Loucy (cell line): Measurements from ENCODE around the gene MARCHF4.

Experiments
- H2AFZ ChIP-seq: fragments of 200-600 bp; sonication (generic); 2 replicates; pipeline ENCODE4 v1.6.0; 2016; ENCODE audit warnings: antibody characterized with exemption, mild to moderate bottlenecking, low read length, moderate library complexity
- H3F3A ChIP-seq: fragments of 200-600 bp; 2 replicates; pipeline ENCODE4 v1.6.0; 2016; ENCODE audit warnings: antibody characterized with exemption, low read depth, mild to moderate bottlenecking
- H3K27me3 ChIP-seq: fragments of 200-600 bp; sonication (generic); 2 replicates; pipeline ENCODE4 v1.6.1; 2014; ENCODE audit warnings: low read length, mild to moderate bottlenecking; ENCODE audit not compliant: insufficient read depth, poor library complexity, severe bottlenecking
- H3K36me3 ChIP-seq: fragments of 200-600 bp; sonication (generic); 2 replicates; pipeline ENCODE4 v1.6.1; 2016; ENCODE audit warnings: low read length; ENCODE audit not compliant: insufficient read depth
- H3K4me1 ChIP-seq: fragments of 200-600 bp; sonication (generic); 2 replicates; pipeline ENCODE4 v1.5.1; 2014; ENCODE audit warnings: low read length, mild to moderate bottlenecking; ENCODE audit not compliant: insufficient read depth, poor library complexity, severe bottlenecking
- H3K4me2 ChIP-seq: fragments of 200-600 bp; sonication (generic); 2 replicates; pipeline ENCODE4 v1.6.0; 2014; ENCODE audit warnings: antibody characterized with exemption, low read length, low read depth, mild to moderate bottlenecking; ENCODE audit not compliant: poor library complexity, severe bottlenecking
- H3K4me3 ChIP-seq: fragments of 200-600 bp; sonication (generic); 2 replicates; pipeline ENCODE4 v1.5.1; 2014; ENCODE audit warnings: low read length, mild to moderate bottlenecking, mixed read lengths; ENCODE audit not compliant: poor library complexity, severe bottlenecking
- H3K79me2 ChIP-seq: fragments of 200-600 bp; sonication (generic); 2 replicates; pipeline ENCODE4 v1.6.1; 2014; ENCODE audit warnings: low read length; ENCODE audit not compliant: insufficient read depth
- H3K9ac ChIP-seq: fragments of 200-600 bp; sonication (generic); 2 replicates; pipeline ENCODE4 v1.6.0; 2014; ENCODE audit warnings: mild to moderate bottlenecking, low read depth, low read length, moderate library complexity; ENCODE audit not compliant: poor library complexity, severe bottlenecking
- H3K9me2 ChIP-seq: fragments of 200-600 bp; sonication (generic); replicated peaks from 2 replicates; pipeline ENCODE4 v1.6.1; 2016; ENCODE audit warnings: low read depth, low read length, mixed read lengths
- H3K9me3 ChIP-seq: fragments of 200-600 bp; sonication (generic); 2 replicates; pipeline ENCODE4 v1.6.1; 2014; ENCODE audit warnings: mild to moderate bottlenecking, antibody characterized with exemption, low read length, low read depth; ENCODE audit not compliant: insufficient read depth
- H4K20me1 ChIP-seq: fragments of 200-600 bp; sonication (generic); 2 replicates; pipeline ENCODE4 v1.6.0; 2014; ENCODE audit warnings: antibody characterized with exemption, low read length, mild to moderate bottlenecking; ENCODE audit not compliant: insufficient read depth, poor library complexity, severe bottlenecking
- EZH2phosphoT487 ChIP-seq: fragments of 200-600 bp; IDR thresholded peaks from 2 replicates; pipeline ENCODE4 v1.6.1; 2018; ENCODE audit warnings: antibody characterized with exemption, mild to moderate bottlenecking, moderate library complexity, borderline replicate concordance
- TF ChIP-seq, protein P1 (sequence below): fragments of 200-600 bp; sonication (generic); conservative IDR thresholded peaks from 2 replicates; pipeline ENCODE4 v1.5.1; 2014; ENCODE audit warnings: mild to moderate bottlenecking, antibody characterized with exemption, low read length

MARCHF4 gene

DNA sequence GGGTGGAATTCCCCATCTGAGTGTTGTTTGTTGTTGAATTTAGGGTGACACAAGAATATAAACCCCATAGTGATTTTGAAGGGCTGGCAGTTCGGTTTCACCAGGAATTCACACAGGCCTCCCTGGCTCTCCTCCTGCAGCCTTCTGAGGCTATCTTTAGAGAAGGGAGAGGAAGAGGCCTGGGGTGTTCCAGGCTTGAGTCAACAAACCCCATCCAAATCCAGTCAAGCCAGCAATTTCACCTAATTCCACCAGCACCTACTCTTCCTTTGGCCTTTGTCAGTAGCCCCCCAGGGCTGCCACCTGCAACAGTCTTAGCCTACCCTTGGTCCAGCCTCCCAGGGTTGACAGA, 32.0 kb downstream of the MARCHF4 start:
- Histone ChIP-seq H3F3A (no peaks in the 10 kb centered on the region), H3K79me2 (no peaks in the 10 kb centered on the region), H3K4me3 (no peak overlapping the region), H3K9me3 (no peaks in the 10 kb centered on the region), H3K9me2 (no peaks in the 10 kb centered on the region), H3K9ac (peak overlapping the region; percentile 25), H3K27me3 (no peaks in the 10 kb centered on the region), H3K4me1 (peaks cover 55% of the 10 kb centered on the region), H4K20me1 (no peaks in the 10 kb centered on the region), H3K36me3 (no peaks in the 10 kb centered on the region), H2AFZ (peak overlapping the region; percentile 16; the same call in 1 of the 2 replicates), H3K4me2 (no peak overlapping the region)
- TF ChIP-seq, protein P1, sequence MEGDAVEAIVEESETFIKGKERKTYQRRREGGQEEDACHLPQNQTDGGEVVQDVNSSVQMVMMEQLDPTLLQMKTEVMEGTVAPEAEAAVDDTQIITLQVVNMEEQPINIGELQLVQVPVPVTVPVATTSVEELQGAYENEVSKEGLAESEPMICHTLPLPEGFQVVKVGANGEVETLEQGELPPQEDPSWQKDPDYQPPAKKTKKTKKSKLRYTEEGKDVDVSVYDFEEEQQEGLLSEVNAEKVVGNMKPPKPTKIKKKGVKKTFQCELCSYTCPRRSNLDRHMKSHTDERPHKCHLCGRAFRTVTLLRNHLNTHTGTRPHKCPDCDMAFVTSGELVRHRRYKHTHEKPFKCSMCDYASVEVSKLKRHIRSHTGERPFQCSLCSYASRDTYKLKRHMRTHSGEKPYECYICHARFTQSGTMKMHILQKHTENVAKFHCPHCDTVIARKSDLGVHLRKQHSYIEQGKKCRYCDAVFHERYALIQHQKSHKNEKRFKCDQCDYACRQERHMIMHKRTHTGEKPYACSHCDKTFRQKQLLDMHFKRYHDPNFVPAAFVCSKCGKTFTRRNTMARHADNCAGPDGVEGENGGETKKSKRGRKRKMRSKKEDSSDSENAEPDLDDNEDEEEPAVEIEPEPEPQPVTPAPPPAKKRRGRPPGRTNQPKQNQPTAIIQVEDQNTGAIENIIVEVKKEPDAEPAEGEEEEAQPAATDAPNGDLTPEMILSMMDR: no peak
- TF ChIP-seq EZH2phosphoT487: no peak

DNA sequence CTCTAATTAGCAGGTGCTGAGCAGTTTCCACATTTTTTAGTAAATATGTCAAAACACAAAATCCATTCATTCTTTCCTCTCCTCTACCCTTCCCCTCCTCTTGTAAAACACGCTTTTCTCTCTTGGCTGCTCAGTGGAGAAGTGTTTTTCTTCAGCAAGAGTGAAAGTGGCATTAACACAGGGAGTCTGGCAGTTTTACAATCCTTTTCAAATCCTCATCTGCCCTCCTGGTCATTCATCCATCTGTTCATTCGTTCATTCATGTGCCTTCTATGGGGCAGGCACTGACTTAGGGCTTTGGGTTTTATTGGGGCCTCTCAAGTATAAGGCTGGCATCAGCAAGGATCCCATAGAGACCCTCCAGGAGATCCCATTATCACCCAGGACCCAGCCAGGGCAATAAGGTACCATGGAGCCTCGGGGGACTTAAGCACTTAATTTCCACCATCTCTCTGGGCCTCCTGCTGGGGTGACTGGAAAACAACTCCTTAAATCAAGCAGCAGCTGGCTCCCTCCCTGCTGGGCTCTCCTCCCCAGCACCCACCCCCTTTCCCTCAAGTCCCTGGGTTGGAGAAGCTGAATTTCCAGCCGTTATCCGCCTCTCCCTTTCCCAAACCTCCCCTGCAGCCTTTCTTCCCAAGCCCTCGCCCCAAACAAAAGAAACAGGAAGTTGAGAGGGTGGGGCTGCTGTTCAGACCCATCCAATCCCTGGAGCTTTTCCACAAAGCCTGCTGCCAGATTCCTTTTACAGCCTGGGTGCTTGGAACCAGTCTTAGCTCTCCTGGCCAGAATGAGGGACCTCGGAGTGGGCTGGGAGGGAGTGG, 32.6 kb downstream of the MARCHF4 start:
- H3K79me2 ChIP-seq: no peaks in the 10 kb centered on the region
- H3K36me3 ChIP-seq: no peaks in the 10 kb centered on the region
- H3K9ac ChIP-seq: peak overlapping the region; percentile 25
- H3K4me2 ChIP-seq: no peak overlapping the region
- no peaks in the 10 kb centered on the region for H4K20me1 ChIP-seq
- no peak overlapping the region for H3K4me3 ChIP-seq
- no peaks in the 10 kb centered on the region for H3K9me3 ChIP-seq
- TF ChIP-seq, protein P1: peak; percentile 19; the same call in 1 of the 2 replicates
- no peak for TF ChIP-seq EZH2phosphoT487
- no peaks in the 10 kb centered on the region for H3F3A ChIP-seq
- H3K9me2 ChIP-seq: no peaks in the 10 kb centered on the region
- peaks cover 49% of the 10 kb centered on the region for H3K4me1 ChIP-seq
- no peaks in the 10 kb centered on the region for H3K27me3 ChIP-seq
- H2AFZ ChIP-seq: peak overlapping the region; percentile 16; the same call in 1 of the 2 replicates

DNA sequence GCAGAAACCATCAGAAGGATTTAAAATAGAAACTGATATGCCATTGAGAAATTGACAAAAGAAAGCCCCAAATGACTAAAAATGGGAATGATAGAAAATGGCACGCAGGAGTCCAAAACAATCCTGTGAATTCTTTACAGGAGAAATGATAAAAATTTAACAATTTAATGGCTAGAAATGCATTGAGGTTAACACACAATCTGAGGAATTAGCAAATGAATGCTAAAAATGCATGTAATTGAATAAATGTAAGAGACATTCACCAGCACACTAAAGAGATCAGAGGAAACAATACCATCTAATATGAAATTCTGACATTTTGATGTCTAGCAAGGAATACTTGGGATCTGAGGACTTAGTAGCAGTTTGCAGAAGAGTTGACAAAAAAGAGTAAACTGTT, 37.0 kb downstream of the MARCHF4 start:
- no peak overlapping the region for H2AFZ ChIP-seq

More for the DNA sequence above, 37.0 kb downstream of the MARCHF4 start:
- H3K4me2 ChIP-seq: no peak overlapping the region
- no peaks in the 10 kb centered on the region for H3K9me3 ChIP-seq
- H3K9me2 ChIP-seq: no peaks in the 10 kb centered on the region
- peaks cover 7% of the 10 kb centered on the region for H3K4me1 ChIP-seq
- H3K4me3 ChIP-seq: no peak overlapping the region
- H3K27me3 ChIP-seq: no peaks in the 10 kb centered on the region
- H3K9ac ChIP-seq: no peak overlapping the region
- no peaks in the 10 kb centered on the region for H3F3A ChIP-seq
- H3K79me2 ChIP-seq: no peaks in the 10 kb centered on the region
- no peaks in the 10 kb centered on the region for H3K36me3 ChIP-seq
- no peaks in the 10 kb centered on the region for H4K20me1 ChIP-seq
- no peak for TF ChIP-seq EZH2phosphoT487
